HG02840 (cell line): Measurements from ENCODE around the gene SYT15.
"Not testable (repeated sequence)": the region's sequence is repeated elsewhere in the genome, so short reads cannot be mapped to it uniquely, and the experiment has no call there.

Experiments
- ATAC-seq: cut with Tn5 transposase; IDR thresholded peaks from one replicate; pipeline ENCODE4 v1.9.1; 2021; ENCODE audit warnings: mild to moderate bottlenecking, moderate library complexity, moderate number of reproducible peaks; ENCODE audit not compliant: unreplicated experiment, low FRiP score

SYT15 gene

GRCh38 chr10:46640005-46640404 is 61.1 kb downstream of the SYT15 start:
- not testable (repeated sequence) for ATAC-seq
